HFF-Myc (cell line): Measurements from ENCODE around the gene KLHL29.

ENCODE experiments used
- DNase-seq: peaks from one replicate; pipeline ENCODE4 v3.0.0-alpha.2; 2011; ENCODE audit warnings: low read depth; ENCODE audit errors: extremely low read depth
- H3K4me3 ChIP-seq: replicated peaks from 2 replicates; pipeline ENCODE4 v1.5.1; 2011; ENCODE audit warnings: low read depth, mild to moderate bottlenecking, control low read depth, low read length
- CTCF ChIP-seq: IDR thresholded peaks from 2 replicates; pipeline ENCODE4 v1.5.1; 2012; ENCODE audit warnings: mild to moderate bottlenecking, low read depth, low read length, control low read depth; ENCODE audit errors: missing control alignments

Gene KLHL29

DNA sequence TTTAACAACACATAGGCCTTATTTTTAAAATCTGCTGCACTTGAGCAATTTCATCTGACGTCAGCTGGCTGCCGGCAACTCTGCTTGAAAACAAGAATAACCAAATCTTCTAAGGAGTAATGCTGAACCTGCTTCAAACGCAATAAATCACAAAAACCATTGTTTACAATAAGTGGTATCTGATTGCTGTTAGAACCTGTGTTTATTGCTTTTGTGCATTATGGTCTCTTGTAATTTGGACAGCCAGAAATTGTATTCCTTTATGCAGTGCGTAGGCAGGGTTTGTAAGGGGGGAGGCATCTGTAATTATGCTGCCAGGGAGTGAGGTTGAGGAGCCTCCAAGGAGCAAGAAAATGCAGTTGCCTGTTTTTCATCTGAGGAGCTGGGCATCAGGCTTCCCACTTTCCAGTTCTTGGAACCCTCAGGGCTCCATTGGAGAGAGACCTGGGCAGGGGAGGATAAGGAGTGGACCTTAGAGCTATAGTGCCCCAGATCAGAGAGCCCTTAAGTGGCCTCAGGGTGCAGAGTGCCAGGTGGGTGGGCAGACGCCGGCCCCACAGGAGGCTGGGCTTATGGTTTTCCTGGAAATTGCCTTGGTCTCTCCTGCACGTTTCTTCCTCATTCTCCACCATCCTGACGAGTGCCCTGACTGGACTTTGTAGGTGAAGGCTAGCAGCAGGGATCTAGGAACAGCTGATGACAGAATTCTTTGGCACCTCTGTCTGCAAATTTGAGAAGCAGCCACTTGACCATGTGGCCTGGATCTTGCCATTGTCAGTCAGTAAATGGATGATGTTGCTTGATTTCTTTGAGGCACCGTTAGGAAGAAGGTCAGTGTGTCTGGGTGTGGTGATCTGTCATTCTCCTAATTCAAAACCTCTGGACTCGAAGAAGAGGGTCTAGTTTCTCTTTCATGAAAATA is 129.2 kb downstream of the KLHL29 start:
- TF ChIP-seq CTCF, result no peak
- H3K4me3 ChIP-seq, result no peak overlapping the region
- no peak for DNase-seq

DNA sequence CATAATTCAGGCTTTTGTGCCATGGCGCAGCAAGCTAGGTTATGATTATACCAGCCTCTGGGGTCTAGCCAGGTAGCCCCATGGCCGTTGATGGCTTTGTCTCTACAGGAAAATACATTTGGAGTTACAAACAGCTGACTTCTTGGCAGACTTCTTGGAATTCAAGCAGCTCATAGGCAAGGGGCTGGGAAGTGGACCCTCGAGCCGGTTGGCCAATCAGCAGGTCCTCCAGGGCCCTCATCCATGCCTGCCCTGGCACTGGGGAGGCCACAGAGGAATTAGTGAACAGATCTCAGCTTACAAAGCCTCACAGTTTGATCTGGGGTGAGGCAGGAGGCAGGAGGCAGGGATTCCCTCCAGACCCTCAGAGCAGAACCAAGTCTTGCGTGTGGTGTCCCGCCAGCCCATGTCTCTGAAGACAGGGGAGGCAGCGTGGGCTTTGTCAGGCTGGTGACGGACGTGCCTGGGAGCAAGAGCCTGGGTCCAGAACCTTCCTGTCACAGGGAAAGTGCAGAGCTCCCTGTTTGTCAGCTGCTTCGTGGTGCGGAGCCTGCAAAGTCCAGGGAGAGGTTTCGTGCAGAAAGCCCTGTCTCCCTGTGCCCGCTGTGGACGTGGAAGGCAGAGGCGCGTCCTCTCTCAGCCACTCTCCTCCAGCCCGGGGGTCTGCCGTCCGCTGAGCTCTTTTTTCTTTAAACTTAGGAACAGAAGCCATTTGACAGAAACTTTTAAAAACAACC is 131.7 kb downstream of the KLHL29 start:
- no peak overlapping the region for H3K4me3 ChIP-seq
- no peak for TF ChIP-seq CTCF
- no peak for DNase-seq

DNA sequence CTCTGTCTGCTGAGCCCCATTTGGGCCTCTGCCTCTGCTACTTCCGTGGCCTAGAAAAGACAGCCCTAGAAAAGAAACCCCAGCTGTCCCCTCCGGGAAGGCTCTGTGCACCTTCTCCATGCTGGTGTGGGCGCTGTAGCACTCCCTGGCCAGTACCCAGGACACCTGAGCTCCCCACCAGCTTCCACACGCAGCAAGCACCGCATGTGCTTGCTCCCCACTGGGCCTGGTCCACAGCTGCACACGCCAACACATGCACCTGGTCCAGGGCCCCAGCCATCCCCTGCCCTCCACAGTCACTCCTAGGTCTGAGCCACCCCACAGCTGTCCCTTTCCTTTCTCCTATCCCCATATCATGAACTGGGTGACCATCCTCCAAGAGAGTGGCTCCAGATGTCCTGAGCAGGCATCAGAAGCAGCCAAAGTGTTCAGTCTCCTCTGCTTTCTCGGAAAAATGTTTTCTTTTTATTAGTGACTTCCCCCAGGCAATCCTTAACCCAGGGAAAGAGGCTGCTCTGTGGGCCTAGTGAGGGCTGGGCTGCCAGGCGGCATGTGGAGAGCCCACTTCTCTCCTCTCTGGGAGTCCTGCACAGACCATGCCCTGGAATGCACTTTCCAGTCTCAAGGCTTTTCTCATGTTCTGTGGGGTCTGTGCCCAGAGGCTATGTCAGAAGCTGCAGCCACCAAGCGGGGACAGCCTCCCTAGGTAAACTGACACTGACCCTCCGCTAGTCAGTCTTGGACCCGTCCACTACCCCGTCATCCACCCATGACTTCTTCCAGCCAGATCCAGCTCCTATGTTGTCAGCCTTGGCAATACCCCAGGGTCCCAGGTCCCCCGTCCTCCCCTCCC is 133.7 kb downstream of the KLHL29 start:
- TF ChIP-seq CTCF, result no peak
- no peak overlapping the region for H3K4me3 ChIP-seq
- DNase-seq, result no peak

- H3K4me3 ChIP-seq, result no peak overlapping the region
- DNase-seq, result no peak
- TF ChIP-seq CTCF, result no peak
Measured at GRCh38 chr2:23519334-23519651, 134.3 kb downstream of the KLHL29 start.

DNA sequence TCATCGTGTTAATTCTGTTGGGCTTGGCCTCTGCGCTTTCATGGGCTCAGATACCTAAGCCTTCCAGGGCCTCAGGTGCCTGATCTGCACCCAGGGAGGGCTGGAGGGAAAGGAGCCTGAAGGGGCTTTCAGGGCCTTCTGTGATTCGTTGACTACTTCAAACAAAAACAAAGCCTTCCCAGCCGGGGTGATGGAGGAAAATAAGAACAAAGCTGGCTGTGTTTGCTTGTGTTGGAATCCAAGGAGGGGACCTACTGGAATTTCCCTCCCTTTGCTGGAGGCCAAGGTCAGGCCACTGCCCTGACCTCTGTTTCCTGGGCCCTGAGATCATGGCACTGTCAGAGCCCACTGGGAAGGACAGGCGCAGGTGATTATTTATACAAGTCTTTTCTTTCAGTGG is 135.3 kb downstream of the KLHL29 start:
- no peak for DNase-seq
- H3K4me3 ChIP-seq, result no peak overlapping the region
- no peak for TF ChIP-seq CTCF

GRCh38 chr2:23521060-23521459 is 136.1 kb downstream of the KLHL29 start:
- no peak overlapping the region for H3K4me3 ChIP-seq
- DNase-seq, result no peak
- no peak for TF ChIP-seq CTCF
